Measurements from ENCODE around the gene IREB2. TPM values are rescaled to one million over a fixed set of nuclear protein-coding genes. Genes with fewer than 3 reads are reported as not detected.

Gene IREB2
- total RNA-seq (10 to 100 TPM; 84.3 to 89.0 TPM), total RNA-seq (53.2 to 162 (median 104) reads per million in 172 experiments)
- polyA plus RNA-seq (2013, experiment 1 of 2) = 34.0 TPM
- 37.8 TPM for polyA plus RNA-seq (2013, experiment 2 of 2)

GRCh38 chr15:78437762-78438618 is at the start of gene IREB2:
Gene IREB2, plus strand, starts transcription at chr15:78438216. Its CDS starts 122 bp downstream, at chr15:78438338.
- peak within 1 kb of the TSS; percentile 97 for H3K27ac Mint-ChIP-seq
- POLR2A ChIA-PET = interaction anchor here (0.6 to 2.7 kb wide), 32 partner anchors 8 to 435 kb away, joined by 3 to 51 read pairs (median 6); partner anchors contain the start of genes CHRNA5, CIB2, DNAJA4 and HYKK

DNA sequence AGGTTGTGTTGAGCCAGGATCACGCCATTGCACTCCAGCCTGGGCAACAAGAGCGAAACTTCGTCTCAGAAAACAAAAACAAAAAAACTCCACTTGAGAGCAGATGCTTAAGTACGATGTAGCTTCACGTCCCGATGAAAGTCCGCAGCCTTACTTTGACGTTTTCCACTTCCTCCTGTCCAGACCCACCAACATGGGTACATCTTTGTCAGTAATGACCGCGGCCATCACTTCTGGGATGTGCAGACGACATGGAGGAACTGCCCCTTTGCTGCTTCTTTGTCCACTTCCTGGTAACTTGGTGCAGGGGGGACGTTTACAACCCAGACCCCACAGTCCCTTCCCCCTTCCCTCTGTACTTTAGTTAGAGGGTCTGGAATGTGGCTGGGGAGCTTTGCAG is 49.2 kb upstream of the IREB2 start:
- intact Hi-C loops (cut with DNase I, micrococcal nuclease) = no loop called here
- no peak overlapping the region for H3K4me3 ChIP-seq (ENCODE audit: low read length)
- H3K36me3 ChIP-seq (ENCODE audit: insufficient read depth, low read length) = no peaks in the 10 kb centered on the region
- peaks cover 6 to 7% of the 10 kb centered on the region in 2 experiments for H3K27me3 ChIP-seq (ENCODE audit: control insufficient read depth in 1 of 2, insufficient read depth in 2 of 2, low read length in 2 of 2)
- Mint-ChIP-seq H3K4me3 (no peak overlapping the region), H3K4me1 (ENCODE audit: low read depth) (no peaks in the 10 kb centered on the region), H3K9me3 (no peaks in the 10 kb centered on the region), H3K27me3 (peaks cover 45% of the 10 kb centered on the region), H3K36me3 (ENCODE audit: low read depth) (no peaks in the 10 kb centered on the region), H3K27ac (no peak overlapping the region)
- ATAC-seq (ENCODE audit: poor library complexity) (no peak), DNase-seq (no peak)
- ChIA-PET POLR2A (no interaction called here), CTCF (no interaction called here)
- no peak overlapping the region for H3K27ac ChIP-seq (ENCODE audit: low read depth in 1 of 2, low read length in 2 of 2)
- TF ChIP-seq CTCF (IDR thresholded peaks at IDR 0.05) = no peak
- H3K4me1 ChIP-seq (ENCODE audit: insufficient read depth, low read length) = no peaks in the 10 kb centered on the region
- no peaks in the 10 kb centered on the region for H3K9me3 ChIP-seq (ENCODE audit: control insufficient read depth in 1 of 2, insufficient read depth in 1 of 2, low read length in 2 of 2)

More at GRCh38 chr15:78437762-78438618, at the start of gene IREB2:
- CTCF ChIA-PET = interaction anchor here (0.8 to 1.0 kb wide), 2 partner anchors 15 to 435 kb away, joined by 3 to 6 read pairs; partner anchors contain the start of gene MORF4L1
- Mint-ChIP-seq H3K27me3 (no peaks in the 10 kb centered on the region), H3K4me1 (ENCODE audit: low read depth) (peaks cover 52% of the 10 kb centered on the region), H3K9me3 (no peaks in the 10 kb centered on the region), H3K4me3 (peak within 1 kb of the TSS; percentile 94), H3K36me3 (ENCODE audit: low read depth) (peaks cover 47% of the 10 kb centered on the region)
- DNase-seq = peak; percentile 93 to 99 (median 96)
- H3K9me3 ChIP-seq (ENCODE audit: control insufficient read depth in 1 of 2, insufficient read depth in 1 of 2, low read length in 2 of 2) = no peaks in the 10 kb centered on the region
- H3K27ac ChIP-seq (ENCODE audit: low read depth in 1 of 2, low read length in 2 of 2) = peak within 1 kb of the TSS; percentile 86 to 89
- H3K36me3 ChIP-seq (ENCODE audit: insufficient read depth, low read length) = peaks cover 28% of the 10 kb centered on the region
- peaks cover 34% of the 10 kb centered on the region for H3K4me1 ChIP-seq (ENCODE audit: insufficient read depth, low read length)
- peak; percentile 91 for ATAC-seq (ENCODE audit: poor library complexity)
- intact Hi-C loops (cut with DNase I, micrococcal nuclease) = loop anchor here (1.0 to 5.0 kb wide), 10 partner anchors 67 to 1506 kb away; partner anchors contain the start of genes SKIC8 (in 2 of the 2), DNAJA4 (in 1 of the 2), IDH3A (in 1 of the 2) and MORF4L1 (in 1 of the 2)
- TF ChIP-seq CTCF (IDR thresholded peaks at IDR 0.05) = no peak
- no peaks in the 10 kb centered on the region for H3K27me3 ChIP-seq (ENCODE audit: control insufficient read depth in 1 of 2, insufficient read depth in 2 of 2, low read length in 2 of 2)
- peak within 1 kb of the TSS; percentile 61 for H3K4me3 ChIP-seq (ENCODE audit: low read length)

DNA sequence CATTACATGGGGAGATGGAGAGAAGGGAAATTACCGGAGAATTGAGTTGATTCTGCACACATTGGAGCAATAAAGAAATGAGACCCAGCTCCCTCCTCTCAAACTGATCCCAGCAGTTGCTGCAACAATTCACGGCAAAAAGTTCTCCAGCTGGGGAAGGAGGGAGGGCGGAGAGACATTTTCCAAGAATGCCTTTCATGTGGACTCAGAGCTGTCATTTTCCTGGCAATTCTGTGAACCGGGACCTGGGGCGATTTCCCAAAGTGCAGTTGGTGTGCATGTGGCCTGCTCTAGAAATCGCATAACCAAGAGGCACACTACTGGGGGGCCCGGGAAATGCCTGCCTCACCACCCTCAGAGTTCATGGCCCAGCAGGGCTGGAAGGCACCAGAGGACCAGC is 48.7 kb upstream of the IREB2 start:
- Mint-ChIP-seq H3K4me3 (no peak overlapping the region), H3K27me3 (peaks cover 44% of the 10 kb centered on the region), H3K27ac (no peak overlapping the region), H3K36me3 (ENCODE audit: low read depth) (no peaks in the 10 kb centered on the region), H3K4me1 (ENCODE audit: low read depth) (no peaks in the 10 kb centered on the region), H3K9me3 (no peaks in the 10 kb centered on the region)
- Histone ChIP-seq H3K4me1 (ENCODE audit: insufficient read depth, low read length) (no peaks in the 10 kb centered on the region), H3K27me3 (ENCODE audit: control insufficient read depth in 1 of 2, insufficient read depth in 2 of 2, low read length in 2 of 2) (peaks cover 6 to 7% of the 10 kb centered on the region in 2 experiments), H3K27ac (ENCODE audit: low read depth in 1 of 2, low read length in 2 of 2) (no peak overlapping the region), H3K36me3 (ENCODE audit: insufficient read depth, low read length) (no peaks in the 10 kb centered on the region), H3K4me3 (ENCODE audit: low read length) (no peak overlapping the region), H3K9me3 (ENCODE audit: control insufficient read depth in 1 of 2, insufficient read depth in 1 of 2, low read length in 2 of 2) (no peaks in the 10 kb centered on the region)
- no peak for TF ChIP-seq CTCF (IDR thresholded peaks at IDR 0.05)
- intact Hi-C loops (cut with DNase I, micrococcal nuclease) = no loop called here
- CTCF ChIA-PET = no interaction called here
- DNase-seq = no peak
- ATAC-seq (ENCODE audit: poor library complexity) = no peak
- POLR2A ChIA-PET = no interaction called here

Measured in CD4-positive, alpha-beta T cell (primary cell).